Cardiac muscle cell (in vitro differentiated cells and primary cell): ENCODE data around the gene WDR19. TPM values are rescaled to one million over a fixed set of nuclear protein-coding genes. Genes with fewer than 3 reads are reported as not detected.

ENCODE experiments used
- DNase-seq, 2 donors: peaks; one replicate each; pipeline versions ENCODE4 v3.0.0 to v3.0.0-alpha.2; 2010 to 2017; ENCODE audit warnings: low read depth in 1 of 2, low spot score in 1 of 2
- H3K27ac ChIP-seq: fragments of 200-600 bp; sonication (generic); 2 replicates; pipeline ENCODE4 v1.5.1; 2016
- H3K27me3 ChIP-seq: fragments of 200-600 bp; sonication (generic); 2 replicates; pipeline ENCODE4 v1.6.0; 2016; ENCODE audit warnings: control low read depth
- H3K36me3 ChIP-seq: fragments of 200-600 bp; sonication (generic); 2 replicates; pipeline ENCODE4 v1.5.1; 2016; ENCODE audit warnings: control low read depth
- H3K4me1 ChIP-seq: fragments of 200-600 bp; sonication (generic); 2 replicates; pipeline ENCODE4 v1.8.1; 2017; ENCODE audit warnings: low read depth, mild to moderate bottlenecking, mixed run types
- H3K4me3 ChIP-seq: fragments of 200-600 bp; sonication (generic); 2 replicates; pipeline ENCODE4 v1.5.1; 2016; ENCODE audit warnings: mild to moderate bottlenecking
- H3K9me3 ChIP-seq: fragments of 200-600 bp; sonication (generic); 2 replicates; pipeline ENCODE4 v1.5.1; 2017; ENCODE audit warnings: low read depth, mild to moderate bottlenecking, control low read depth
- CTCF ChIP-seq: IDR thresholded peaks from 2 replicates; pipeline ENCODE4 v1.5.1; 2012; ENCODE audit warnings: low read depth, mild to moderate bottlenecking, low read length
- polyA plus RNA-seq: library from polyadenylated mRNA; unstranded; fragments of >200 nt; fragmentation: Nextera tagmentation; extraction: Ambion mirVana; gene quantifications from 2 replicates; pipeline ENCODE4 v1.2.1, GENCODE V29; 2016
- total RNA-seq: library from RNA; depleted of rRNA; stranded (reverse); fragments of >200 nt; gene quantifications from 2 replicates; pipeline ENCODE4 v1.2.3, GENCODE V29; 2016

The WDR19 gene
- total and polyA plus RNA-seq, 2 experiments from 2014 or later: 28.2 to 50.3 TPM

GRCh38 chr4:39157520-39157919 is 24.8 kb upstream of the WDR19 start:
- Histone ChIP-seq H3K27me3 (no peaks in the 10 kb centered on the region), H3K4me1 (no peaks in the 10 kb centered on the region), H3K27ac (no peak overlapping the region), H3K4me3 (no peak overlapping the region), H3K9me3 (no peaks in the 10 kb centered on the region), H3K36me3 (no peaks in the 10 kb centered on the region)
- no peak for DNase-seq
- TF ChIP-seq CTCF: no peak

GRCh38 chr4:39166177-39166576 is 16.2 kb upstream of the WDR19 start:
- Histone ChIP-seq H3K27ac (no peak overlapping the region), H3K4me3 (no peak overlapping the region), H3K36me3 (no peaks in the 10 kb centered on the region), H3K4me1 (no peaks in the 10 kb centered on the region), H3K9me3 (no peaks in the 10 kb centered on the region), H3K27me3 (no peaks in the 10 kb centered on the region)
- DNase-seq: no peak
- no peak for TF ChIP-seq CTCF

GRCh38 chr4:39166669-39167068 is 15.7 kb upstream of the WDR19 start:
- H3K36me3 ChIP-seq: no peaks in the 10 kb centered on the region
- H3K4me3 ChIP-seq: no peak overlapping the region
- H3K27me3 ChIP-seq: no peaks in the 10 kb centered on the region
- TF ChIP-seq CTCF: no peak
- H3K9me3 ChIP-seq: no peaks in the 10 kb centered on the region
- no peaks in the 10 kb centered on the region for H3K4me1 ChIP-seq
- no peak for DNase-seq
- H3K27ac ChIP-seq: no peak overlapping the region

- Histone ChIP-seq H3K27me3 (no peaks in the 10 kb centered on the region), H3K4me1 (no peaks in the 10 kb centered on the region), H3K4me3 (no peak overlapping the region), H3K27ac (no peak overlapping the region), H3K36me3 (no peaks in the 10 kb centered on the region), H3K9me3 (no peaks in the 10 kb centered on the region)
- DNase-seq: no peak
- no peak for TF ChIP-seq CTCF
Observed at GRCh38 chr4:39169426-39169825, 12.9 kb upstream of the WDR19 start.

- H3K27ac ChIP-seq: no peak overlapping the region
- peaks cover 1% of the 10 kb centered on the region for H3K27me3 ChIP-seq
- H3K9me3 ChIP-seq: no peaks in the 10 kb centered on the region
- H3K4me1 ChIP-seq: no peaks in the 10 kb centered on the region
- H3K4me3 ChIP-seq: no peak overlapping the region
- H3K36me3 ChIP-seq: no peaks in the 10 kb centered on the region
- TF ChIP-seq CTCF: no peak
- DNase-seq: no peak
Observed at GRCh38 chr4:39170301-39170700, 12.0 kb upstream of the WDR19 start.

- H3K27me3 ChIP-seq: peaks cover 5% of the 10 kb centered on the region
- no peak for TF ChIP-seq CTCF
- peak in 1 of 2 donors; percentile 1 for DNase-seq
Observed at GRCh38 chr4:39178706-39179105, 3.6 kb upstream of the WDR19 start.

More at GRCh38 chr4:39178706-39179105, 3.6 kb upstream of the WDR19 start:
- no peaks in the 10 kb centered on the region for H3K9me3 ChIP-seq
- no peaks in the 10 kb centered on the region for H3K36me3 ChIP-seq
- no peak overlapping the region for H3K4me3 ChIP-seq
- no peak overlapping the region for H3K27ac ChIP-seq
- peaks cover 4% of the 10 kb centered on the region for H3K4me1 ChIP-seq
